GOT3 (cell line): ENCODE measurements around the gene CERS1.

Experiments
- DNase-seq: peaks from one replicate; lab custom pipeline; 2025; ENCODE audit warnings: mixed read lengths; lab: John Stamatoyannopoulos, UW

The CERS1 gene

DNA sequence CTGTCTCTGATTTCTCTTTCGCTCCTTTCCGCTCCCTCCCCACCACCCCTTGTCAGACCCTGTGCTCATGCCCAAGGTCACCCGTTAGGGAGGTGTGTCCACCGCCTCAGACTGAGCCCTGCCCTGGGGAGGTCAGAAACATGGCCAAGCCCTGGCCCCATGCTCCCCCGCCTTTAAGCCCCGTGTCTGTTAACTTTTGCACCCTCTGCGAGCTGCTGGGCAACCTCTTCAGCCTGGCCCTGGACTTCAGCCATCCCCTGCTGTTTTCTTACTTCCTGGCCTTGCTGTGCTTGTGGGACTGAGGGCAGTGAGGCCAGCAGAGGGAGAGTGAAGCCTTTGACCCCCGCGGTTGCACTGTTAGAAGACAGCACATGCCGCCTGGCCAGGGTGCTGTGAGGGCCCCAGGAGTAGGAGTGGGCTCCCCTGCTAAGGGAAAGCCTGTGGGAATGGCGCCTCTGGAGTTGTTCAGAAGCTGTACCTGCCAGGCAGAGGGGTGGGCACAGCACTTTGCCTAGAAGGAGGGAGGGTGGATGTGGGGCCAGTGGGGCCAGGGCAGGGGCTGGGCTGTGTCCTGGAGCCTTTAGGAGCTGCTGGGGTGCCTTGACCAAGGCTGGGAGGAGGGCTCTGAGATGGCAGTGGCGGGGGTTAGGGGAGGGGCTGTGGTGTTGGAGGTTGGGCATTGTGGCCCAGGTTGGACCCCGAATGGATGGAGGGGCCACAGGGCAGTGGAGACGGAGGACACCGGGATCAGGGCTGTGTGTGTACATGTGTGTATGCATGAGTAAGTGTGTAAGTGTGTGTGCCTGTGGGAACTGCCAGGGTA, 56.3 kb downstream of the CERS1 start:
- DNase-seq, result no peak

DNA sequence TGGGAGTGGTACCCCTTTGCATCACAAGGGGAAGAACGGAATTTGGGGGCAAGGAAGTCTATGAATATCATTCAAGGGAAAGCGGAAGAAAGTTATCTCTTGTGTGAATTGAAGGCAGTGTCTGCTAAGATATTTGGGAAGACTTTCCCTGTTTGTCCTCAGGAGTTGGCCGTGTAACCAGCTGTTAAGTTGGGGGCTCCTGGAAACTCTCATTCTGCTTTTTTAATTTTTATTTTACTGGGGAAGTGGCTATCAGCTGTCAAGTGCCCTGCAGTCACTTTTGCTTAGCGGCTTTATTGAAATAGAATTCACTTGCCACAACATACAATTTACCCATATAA, 61.3 kb downstream of the CERS1 start:
- no peak for DNase-seq

DNA sequence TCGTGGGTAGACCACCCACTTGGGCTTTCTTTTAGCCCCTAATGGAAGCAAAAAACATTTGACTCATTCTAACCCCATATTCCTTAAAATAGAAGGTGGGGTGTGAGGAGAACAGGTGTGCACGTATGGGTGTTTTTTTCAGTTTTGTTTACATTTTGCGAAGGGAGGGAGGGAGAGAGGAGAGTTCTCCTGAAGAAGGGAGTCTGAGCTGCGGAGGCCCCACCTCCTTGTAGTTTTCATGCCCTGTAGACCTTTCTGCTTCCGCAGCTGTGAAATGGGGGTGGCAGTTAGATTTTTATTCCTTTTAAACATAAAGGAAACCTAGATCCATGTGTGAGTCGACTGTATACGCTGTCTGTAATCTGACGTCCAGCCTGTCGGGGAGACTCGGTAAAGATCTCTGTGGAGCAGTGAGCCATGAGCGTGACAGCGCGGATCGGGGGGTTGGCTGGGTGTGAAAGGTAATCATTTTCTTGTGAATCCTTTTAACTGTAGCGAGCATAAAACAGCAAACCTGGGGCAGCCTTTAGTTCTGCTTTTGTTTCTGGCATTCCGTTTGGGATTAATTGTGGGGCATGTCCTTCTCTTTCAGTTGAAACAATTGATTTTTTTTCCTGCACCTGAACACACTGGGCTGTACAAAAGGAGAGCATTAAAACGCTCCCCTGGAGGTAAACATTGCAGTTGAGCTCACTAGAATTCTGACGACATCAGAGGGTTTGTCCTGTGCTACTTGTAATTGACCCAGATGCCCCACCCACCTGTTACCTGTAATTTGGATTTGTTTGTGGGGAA, 61.9 kb downstream of the CERS1 start:
- no peak for DNase-seq

DNA sequence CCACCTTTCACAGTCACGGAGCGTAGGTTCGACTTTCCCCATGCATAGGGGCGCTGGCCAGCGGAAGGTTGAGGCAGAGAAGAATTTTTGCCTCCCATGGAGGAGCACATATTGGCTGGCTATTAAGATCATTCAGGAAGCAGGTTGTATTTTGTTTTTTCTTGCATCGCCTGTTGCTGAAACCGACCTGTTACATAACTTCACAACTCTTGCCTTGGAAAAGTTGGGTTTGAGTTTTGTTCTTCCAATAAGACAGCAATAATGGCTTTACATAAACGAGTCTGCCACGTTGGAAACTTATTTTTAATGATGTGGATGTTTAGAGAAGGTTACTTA, 62.8 kb downstream of the CERS1 start:
- DNase-seq, result no peak

DNA sequence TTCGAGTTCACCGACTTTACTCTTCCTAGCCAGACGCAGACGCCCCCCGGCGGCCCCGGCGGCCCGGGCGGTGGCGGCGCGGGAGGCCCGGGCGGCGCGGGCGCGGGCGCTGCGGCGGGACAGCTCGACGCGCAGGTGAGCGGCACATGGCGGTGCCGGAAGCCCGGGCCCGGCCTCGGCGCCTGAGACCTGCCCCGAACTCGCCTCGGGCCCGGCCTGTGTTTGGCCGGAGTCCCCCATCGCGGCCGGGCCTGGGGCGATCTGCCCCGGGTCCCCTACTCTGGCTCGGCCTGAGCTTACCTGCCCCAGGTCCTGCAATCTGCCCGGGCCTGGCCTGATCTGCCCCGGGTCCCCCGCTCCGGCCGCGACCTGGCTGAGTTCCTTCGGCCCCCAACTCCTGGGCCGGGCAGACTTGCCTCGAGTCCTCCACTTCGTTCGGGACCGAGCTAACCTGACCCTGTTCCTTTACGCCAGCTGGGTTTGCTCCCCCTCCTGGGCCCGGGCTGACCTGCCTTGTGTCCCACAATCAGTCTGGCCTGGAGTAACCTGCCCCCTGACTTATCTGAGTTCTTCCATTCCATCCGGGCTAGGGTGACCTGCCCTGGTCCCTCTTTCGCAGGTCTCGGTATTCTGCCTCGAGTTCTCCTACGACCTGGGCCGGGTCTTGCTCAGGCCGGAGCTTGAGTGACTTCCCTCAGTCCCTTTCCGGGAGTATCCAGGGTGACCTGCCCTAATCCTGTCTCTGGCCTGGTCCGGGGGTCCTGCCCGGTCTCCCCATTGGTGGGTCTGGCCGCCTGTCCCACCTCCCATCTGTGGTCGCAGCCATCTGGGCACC, 63.4 kb downstream of the CERS1 start:
- DNase-seq, result no peak

DNA sequence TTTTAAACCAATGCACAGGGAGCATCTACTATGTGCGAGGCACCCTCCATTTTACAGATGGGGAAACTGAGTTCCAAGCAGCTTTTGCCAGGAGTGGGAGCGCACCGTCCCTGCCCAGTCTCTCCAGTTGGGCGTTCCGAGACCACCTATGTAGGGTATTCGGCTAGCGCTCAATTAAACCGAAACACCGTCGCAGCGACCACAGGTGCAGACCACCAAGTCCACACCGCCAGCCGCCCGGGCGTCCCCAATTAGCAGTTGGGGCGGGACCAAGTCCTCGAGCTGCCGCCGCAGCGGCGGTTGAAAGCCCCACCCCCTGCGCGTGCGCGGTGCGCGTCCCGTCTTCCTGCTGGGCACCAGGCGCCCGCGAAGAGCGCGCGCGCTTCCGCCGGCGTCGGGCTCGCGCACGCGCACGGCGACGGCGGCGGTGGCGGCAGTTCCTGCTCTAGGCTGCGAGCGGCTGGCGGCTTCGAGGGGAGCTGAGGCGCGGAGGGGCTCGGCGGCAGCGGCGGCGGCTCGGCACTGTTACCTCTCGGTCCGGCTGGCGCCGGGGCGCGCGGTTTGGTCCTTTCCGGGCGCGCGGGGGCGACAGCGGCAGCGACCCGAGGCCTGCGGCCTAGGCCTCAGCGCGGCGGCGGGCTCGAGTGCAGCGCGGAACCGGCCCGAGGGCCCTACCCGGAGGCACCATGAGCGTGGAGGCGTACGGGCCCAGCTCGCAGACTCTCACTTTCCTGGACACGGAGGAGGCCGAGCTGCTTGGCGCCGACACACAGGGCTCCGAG, 64.2 kb downstream of the CERS1 start, which contains the start of gene UPF1:
Gene UPF1, plus strand, starts transcription at position 436 of the 782 bp plus-strand sequence. Its CDS starts 251 bp downstream, at position 687.
- peak; percentile 74 for DNase-seq

DNA sequence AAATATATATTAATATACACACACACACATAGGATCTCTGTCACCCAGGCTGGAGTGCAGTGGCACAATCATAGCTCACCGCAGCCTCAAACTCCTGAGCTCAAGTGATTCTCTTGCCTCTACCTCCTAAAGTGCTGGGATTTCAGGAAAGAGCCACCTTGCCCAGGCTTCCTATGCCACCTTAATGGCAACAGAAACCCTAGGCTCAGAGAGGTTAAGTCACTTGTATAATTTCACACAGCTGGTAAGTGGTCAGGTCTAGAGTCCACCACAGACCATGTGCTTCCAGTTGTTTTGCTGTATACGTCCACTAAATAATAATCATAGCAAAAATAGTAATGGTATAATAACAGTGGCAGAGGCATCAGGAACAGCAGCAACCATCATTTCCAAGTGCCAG, 65.5 kb downstream of the CERS1 start:
- DNase-seq, result no peak

DNA sequence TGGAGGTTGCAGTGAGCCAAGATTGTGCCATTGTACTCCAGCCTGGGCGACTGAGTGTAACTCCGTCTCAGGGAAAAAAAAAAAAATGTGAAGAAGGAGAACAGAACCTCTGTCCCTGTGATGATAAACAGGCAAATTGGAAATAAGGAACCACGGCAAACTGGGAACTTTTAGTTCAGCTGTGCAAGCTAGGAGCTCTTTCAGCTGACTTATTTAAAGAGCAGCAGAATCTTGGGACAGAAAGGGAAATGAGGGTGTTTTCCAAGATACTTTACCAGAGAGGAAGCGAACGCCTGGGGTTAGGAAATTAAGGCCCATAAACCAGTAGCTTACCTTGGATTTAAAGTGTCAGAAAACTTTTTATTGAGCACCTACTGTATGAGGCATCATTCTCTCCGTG, 67.2 kb downstream of the CERS1 start:
- DNase-seq, result no peak
